Right atrium auricular region (tissue), 2 donors: ENCODE data around the gene PDHX. TPM values are rescaled to one million over a fixed set of nuclear protein-coding genes. Genes with fewer than 3 reads are reported as not detected.

Experiments used
- DNase-seq: peaks from one replicate; pipeline ENCODE4 v3.0.0-alpha.2; 2019; ENCODE audit warnings: low spot score
- H3K27ac ChIP-seq, 2 donors: fragments of 200-600 bp; sonication (generic); 1 replicate in 1 of 2; 2 replicates in 1 of 2; pipeline ENCODE4 v1.5.1; 2016 to 2019
- H3K27me3 ChIP-seq, 2 donors: fragments of 200-600 bp; sonication (generic); one replicate each; pipeline versions ENCODE4 v1.5.1 to v1.6.0; 2017 to 2019
- H3K36me3 ChIP-seq: fragments of 200-600 bp; sonication (generic); one replicate; pipeline ENCODE4 v1.5.1; 2016
- H3K4me1 ChIP-seq, 2 donors: fragments of 200-600 bp; sonication (generic); one replicate each; pipeline versions ENCODE4 v1.5.1 to v1.6.0; 2017 to 2019
- H3K4me3 ChIP-seq, 2 donors: fragments of 200-600 bp; sonication (generic); 1 replicate in 1 of 2; 2 replicates in 1 of 2; pipeline ENCODE4 v1.5.1; 2017 to 2019; ENCODE audit warnings: mild to moderate bottlenecking in 1 of 2, moderate library complexity in 1 of 2
- H3K9me3 ChIP-seq, 2 donors: fragments of 200-600 bp; sonication (generic); one replicate each; pipeline ENCODE4 v1.5.1; 2019
- CTCF ChIP-seq, 2 donors: fragments of 200-600 bp; sonication (generic); IDR thresholded peaks; one replicate each; pipeline ENCODE4 v1.5.1; 2019; ENCODE audit warnings: antibody characterized with exemption in 2 of 2
- total RNA-seq, 2 donors: library from RNA; depleted of rRNA; stranded (reverse); fragments of >200 nt; gene quantifications; one replicate each; pipeline ENCODE4 v1.1.0, GENCODE V29; 2016

PDHX gene
- total RNA-seq, 2 donors from 2014 or later, result 47.2 to 94.0 TPM

DNA sequence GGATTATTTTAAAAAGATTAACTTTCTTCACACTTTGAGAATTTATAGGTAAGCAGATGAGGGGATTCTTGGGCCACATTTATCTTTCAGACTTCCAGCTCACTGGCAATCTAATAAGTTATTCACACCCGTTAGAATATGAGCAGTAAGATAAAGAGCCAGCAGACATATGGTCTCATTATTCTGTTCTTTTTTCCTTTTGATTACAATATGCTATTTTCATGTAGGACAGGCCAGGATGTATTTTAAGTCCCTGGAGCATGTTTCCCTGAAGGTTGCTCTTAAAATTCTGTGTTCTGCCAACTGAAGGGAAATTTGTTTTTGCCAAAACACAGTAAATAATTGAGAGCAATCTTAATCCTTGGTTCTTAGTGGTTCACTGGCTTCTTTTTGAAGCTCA is 22.2 kb downstream of the PDHX start:
- H3K27ac ChIP-seq, result no peak overlapping the region
- H3K4me3 ChIP-seq, result no peak overlapping the region
- H3K4me1 ChIP-seq, result peaks cover 0 to 5% of the 10 kb centered on the region in 2 donors
- no peak for TF ChIP-seq CTCF (IDR thresholded peaks at IDR 0.05)
- no peaks in the 10 kb centered on the region for H3K9me3 ChIP-seq
- no peaks in the 10 kb centered on the region for H3K36me3 ChIP-seq
- no peak for DNase-seq
- H3K27me3 ChIP-seq, result no peaks in the 10 kb centered on the region

GRCh38 chr11:34940026-34940677 is 23.7 kb downstream of the PDHX start:
- H3K36me3 ChIP-seq, result no peaks in the 10 kb centered on the region
- peaks cover 0 to 9% of the 10 kb centered on the region in 2 donors for H3K9me3 ChIP-seq
- H3K27me3 ChIP-seq, result no peaks in the 10 kb centered on the region
- no peak for TF ChIP-seq CTCF (IDR thresholded peaks at IDR 0.05)
- peaks cover 0 to 5% of the 10 kb centered on the region in 2 donors for H3K4me1 ChIP-seq
- no peak overlapping the region for H3K4me3 ChIP-seq
- no peak for DNase-seq
- H3K27ac ChIP-seq, result no peak overlapping the region

DNA sequence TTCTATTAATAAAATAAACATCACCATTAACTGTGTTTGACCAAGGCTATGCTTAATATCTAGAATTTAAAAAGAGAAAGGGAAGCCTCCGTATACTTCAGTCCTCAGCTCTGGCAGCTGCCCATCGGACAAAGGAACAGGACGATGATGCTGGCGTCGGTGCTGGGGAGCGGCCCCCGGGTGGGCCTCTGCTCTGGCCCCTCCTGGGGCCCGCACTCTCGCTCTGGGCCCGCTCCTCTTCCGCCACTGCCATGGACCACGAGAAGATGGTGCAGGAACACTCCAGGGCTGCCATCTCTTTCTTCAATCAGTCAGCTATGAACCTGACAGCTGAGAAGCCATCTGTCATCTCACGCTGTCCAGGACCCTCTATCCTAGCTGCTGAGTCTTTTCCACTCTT is 25.3 kb downstream of the PDHX start:
- no peak for DNase-seq
- Histone ChIP-seq H3K27me3 (no peaks in the 10 kb centered on the region), H3K4me3 (no peak overlapping the region), H3K27ac (no peak overlapping the region), H3K36me3 (no peaks in the 10 kb centered on the region), H3K9me3 (peaks cover 0 to 9% of the 10 kb centered on the region in 2 donors), H3K4me1 (peaks cover 0 to 5% of the 10 kb centered on the region in 2 donors)
- TF ChIP-seq CTCF (IDR thresholded peaks at IDR 0.05), result no peak

DNA sequence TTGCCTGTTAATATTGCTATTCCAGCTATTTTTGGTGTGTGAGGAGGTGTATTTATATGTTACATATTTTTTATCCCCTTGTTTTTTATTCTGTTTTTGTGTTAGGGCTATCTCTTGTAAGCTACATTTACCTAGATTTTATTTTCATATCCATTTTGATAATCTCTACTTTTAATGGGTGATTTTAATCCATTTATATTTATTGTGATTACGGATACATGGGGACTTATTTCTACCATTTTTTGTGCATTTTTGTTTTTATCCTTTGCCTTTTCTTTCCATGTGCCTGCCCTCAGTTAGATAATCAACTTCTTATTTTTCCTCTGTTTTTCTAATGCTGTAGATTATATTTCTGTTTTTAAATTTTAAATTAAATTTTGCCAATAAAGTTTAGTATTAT is 28.3 kb downstream of the PDHX start:
- no peak overlapping the region for H3K27ac ChIP-seq
- TF ChIP-seq CTCF (IDR thresholded peaks at IDR 0.05), result no peak
- DNase-seq, result no peak
- no peak overlapping the region for H3K4me3 ChIP-seq
- peaks cover 3% of the 10 kb centered on the region for H3K36me3 ChIP-seq
- no peaks in the 10 kb centered on the region for H3K27me3 ChIP-seq
- peaks cover 0 to 12% of the 10 kb centered on the region in 2 donors for H3K4me1 ChIP-seq
- peaks cover 0 to 9% of the 10 kb centered on the region in 2 donors for H3K9me3 ChIP-seq

- Histone ChIP-seq H3K27ac (peak overlapping the region in 1 of 2 donors; percentile 4), H3K4me1 (peaks cover 0 to 8% of the 10 kb centered on the region in 2 donors), H3K9me3 (peaks cover 0 to 9% of the 10 kb centered on the region in 2 donors), H3K4me3 (no peak overlapping the region), H3K36me3 (peaks cover 3% of the 10 kb centered on the region), H3K27me3 (no peaks in the 10 kb centered on the region)
- no peak for DNase-seq
- no peak for TF ChIP-seq CTCF (IDR thresholded peaks at IDR 0.05)
Measured at GRCh38 chr11:34948696-34949095, 32.3 kb downstream of the PDHX start.

GRCh38 chr11:34953955-34954354 is 37.5 kb downstream of the PDHX start:
- TF ChIP-seq CTCF (IDR thresholded peaks at IDR 0.05), result no peak
- H3K4me3 ChIP-seq, result no peak overlapping the region
- no peak overlapping the region for H3K27ac ChIP-seq
- no peak for DNase-seq
- H3K4me1 ChIP-seq, result peaks cover 0 to 1% of the 10 kb centered on the region in 2 donors
- H3K27me3 ChIP-seq, result no peaks in the 10 kb centered on the region
- H3K36me3 ChIP-seq, result peaks cover 8% of the 10 kb centered on the region
- H3K9me3 ChIP-seq, result no peaks in the 10 kb centered on the region
